ENCODE measurements around the gene XRCC1.

DNA sequence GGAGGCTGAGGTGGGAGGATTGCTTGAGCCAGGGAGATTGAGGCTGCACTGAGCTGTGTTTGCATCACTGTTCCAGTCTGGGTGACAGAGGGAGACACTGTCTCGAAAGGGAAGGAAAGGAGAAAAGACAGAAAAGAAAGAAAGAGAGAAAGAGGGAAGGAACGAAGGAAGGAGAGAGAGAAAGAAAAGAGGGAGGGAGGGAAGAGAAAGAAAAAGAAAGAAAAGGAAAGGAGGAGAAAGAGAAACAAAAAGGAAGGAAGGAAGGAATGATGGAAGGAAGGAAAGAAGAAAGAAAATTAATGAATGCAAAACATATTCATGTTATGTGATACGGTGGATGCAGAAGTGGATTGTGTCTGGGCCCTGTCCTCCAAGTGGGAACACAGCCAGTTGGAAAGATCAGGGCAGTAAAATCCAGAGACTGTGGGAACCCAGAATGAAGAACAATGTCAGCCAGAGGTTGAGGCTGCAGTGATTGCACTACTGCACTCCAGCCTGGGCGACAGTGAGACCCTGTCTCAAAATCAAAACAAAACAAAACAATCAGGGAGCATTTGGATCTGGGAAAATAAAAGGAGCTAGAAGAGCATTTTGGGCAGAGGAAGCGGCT is 77.0 kb downstream of the XRCC1 start:
- TF ChIP-seq, protein P1, sequence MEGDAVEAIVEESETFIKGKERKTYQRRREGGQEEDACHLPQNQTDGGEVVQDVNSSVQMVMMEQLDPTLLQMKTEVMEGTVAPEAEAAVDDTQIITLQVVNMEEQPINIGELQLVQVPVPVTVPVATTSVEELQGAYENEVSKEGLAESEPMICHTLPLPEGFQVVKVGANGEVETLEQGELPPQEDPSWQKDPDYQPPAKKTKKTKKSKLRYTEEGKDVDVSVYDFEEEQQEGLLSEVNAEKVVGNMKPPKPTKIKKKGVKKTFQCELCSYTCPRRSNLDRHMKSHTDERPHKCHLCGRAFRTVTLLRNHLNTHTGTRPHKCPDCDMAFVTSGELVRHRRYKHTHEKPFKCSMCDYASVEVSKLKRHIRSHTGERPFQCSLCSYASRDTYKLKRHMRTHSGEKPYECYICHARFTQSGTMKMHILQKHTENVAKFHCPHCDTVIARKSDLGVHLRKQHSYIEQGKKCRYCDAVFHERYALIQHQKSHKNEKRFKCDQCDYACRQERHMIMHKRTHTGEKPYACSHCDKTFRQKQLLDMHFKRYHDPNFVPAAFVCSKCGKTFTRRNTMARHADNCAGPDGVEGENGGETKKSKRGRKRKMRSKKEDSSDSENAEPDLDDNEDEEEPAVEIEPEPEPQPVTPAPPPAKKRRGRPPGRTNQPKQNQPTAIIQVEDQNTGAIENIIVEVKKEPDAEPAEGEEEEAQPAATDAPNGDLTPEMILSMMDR (conservative IDR thresholded peaks at IDR 0.05): no peak
- no peak for TF ChIP-seq ZFX (IDR thresholded peaks at IDR 0.05)

All from C4-2B (cell line).